Liver (tissue), 9 donors: Measurements from ENCODE around the gene C14orf119. TPM values are rescaled to one million over a fixed set of nuclear protein-coding genes. Genes with fewer than 3 reads are reported as not detected.
A peak's percentile ranks its signal among the peaks of the same experiment; 100 is the strongest.

ENCODE experiments used
- DNase-seq: peaks from one replicate; pipeline ENCODE4 v3.0.0-alpha.2; 2017; ENCODE audit warnings: low spot score
- H3K27ac ChIP-seq, 2 donors: one replicate each; pipeline ENCODE4 v1.7.0; 2013; ENCODE audit warnings: inconsistent platforms in 2 of 2, low read length in 2 of 2, control low read depth in 1 of 2, low read depth in 1 of 2, mild to moderate bottlenecking in 1 of 2
- H3K27me3 ChIP-seq, 4 donors: one replicate each; pipeline versions ENCODE4 v1.6.1 to v1.7.0; 2013; ENCODE audit warnings: low read length in 3 of 4, inconsistent platforms in 1 of 4, mild to moderate bottlenecking in 1 of 4, moderate library complexity in 1 of 4; ENCODE audit not compliant: control insufficient read depth in 4 of 4, insufficient read depth in 4 of 4
- H3K36me3 ChIP-seq, 4 donors: one replicate each; pipeline versions ENCODE4 v1.6.1 to v1.7.0; 2013; ENCODE audit warnings: low read length in 3 of 4, mild to moderate bottlenecking in 3 of 4, low read depth in 1 of 4, moderate library complexity in 1 of 4; ENCODE audit not compliant: control insufficient read depth in 4 of 4, insufficient read depth in 3 of 4
- H3K4me1 ChIP-seq, 4 donors: one replicate each; pipeline versions ENCODE4 v1.6.1 to v1.7.0; 2013; ENCODE audit warnings: low read length in 3 of 4, mild to moderate bottlenecking in 3 of 4, moderate library complexity in 1 of 4; ENCODE audit not compliant: control insufficient read depth in 4 of 4, insufficient read depth in 4 of 4
- H3K4me3 ChIP-seq, 3 donors: one replicate each; pipeline versions ENCODE4 v1.6.1 to v1.7.0; 2013; ENCODE audit warnings: low read length in 3 of 3, control low read depth in 1 of 3, low read depth in 1 of 3, mild to moderate bottlenecking in 1 of 3
- H3K9ac ChIP-seq, 2 donors: one replicate each; pipeline ENCODE4 v1.7.0; 2013; ENCODE audit warnings: low read length in 2 of 2, mild to moderate bottlenecking in 2 of 2, moderate library complexity in 2 of 2, control low read depth in 1 of 2, low read depth in 1 of 2
- H3K9me3 ChIP-seq, 4 donors: one replicate each; pipeline versions ENCODE4 v1.6.1 to v1.7.0; 2013; ENCODE audit warnings: low read length in 3 of 4; ENCODE audit not compliant: control insufficient read depth in 4 of 4
- ATF3 ChIP-seq: IDR thresholded peaks from 2 replicates; pipeline ENCODE4 v1.6.1; 2016; ENCODE audit warnings: antibody characterized with exemption
- CTCF ChIP-seq: fragments of 150-350 bp; IDR thresholded peaks from 2 replicates; pipeline ENCODE4 v1.5.1; 2017; ENCODE audit warnings: improper control_type of control experiment, low read depth, low read length; ENCODE audit not compliant: missing input control
- EGR1 ChIP-seq, 2 donors: IDR thresholded peaks; 2 replicates each; pipeline ENCODE4 v1.6.1; 2016 to 2018; ENCODE audit warnings: antibody characterized with exemption in 2 of 2, low read depth in 2 of 2
- FOXA2 ChIP-seq: IDR thresholded peaks from 2 replicates; pipeline ENCODE4 v1.6.1; 2016; ENCODE audit warnings: antibody characterized with exemption
- GABPA ChIP-seq, 2 donors: IDR thresholded peaks in 1 of 2; conservative IDR thresholded peaks in 1 of 2; 2 replicates each; pipeline ENCODE4 v1.6.1; 2016; ENCODE audit warnings: antibody characterized with exemption in 2 of 2, mild to moderate bottlenecking in 1 of 2, moderate library complexity in 1 of 2
- HNF4A ChIP-seq, 2 donors: conservative IDR thresholded peaks; 2 replicates each; pipeline ENCODE4 v1.6.1; 2016; ENCODE audit warnings: antibody characterized with exemption in 2 of 2, mild to moderate bottlenecking in 2 of 2
- HNF4G ChIP-seq: IDR thresholded peaks from 2 replicates; pipeline ENCODE4 v1.6.1; 2016; ENCODE audit warnings: antibody characterized with exemption
- JUND ChIP-seq, 2 donors: IDR thresholded peaks; 2 replicates each; pipeline ENCODE4 v1.6.1; 2016; ENCODE audit warnings: antibody characterized with exemption in 2 of 2
- NR2F2 ChIP-seq: IDR thresholded peaks from 2 replicates; pipeline ENCODE4 v1.6.1; 2016; ENCODE audit warnings: antibody characterized with exemption
- RAD21 ChIP-seq, 2 donors: IDR thresholded peaks; 2 replicates each; pipeline ENCODE4 v1.6.1; 2016; ENCODE audit warnings: antibody characterized with exemption in 2 of 2, mild to moderate bottlenecking in 2 of 2
- REST ChIP-seq: IDR thresholded peaks from 2 replicates; pipeline ENCODE4 v1.6.1; 2016; ENCODE audit warnings: antibody characterized with exemption, mild to moderate bottlenecking
- RXRA ChIP-seq, 2 donors: IDR thresholded peaks; 2 replicates each; pipeline ENCODE4 v1.6.1; 2017 to 2018; ENCODE audit warnings: antibody characterized with exemption in 2 of 2, mild to moderate bottlenecking in 1 of 2
- SP1 ChIP-seq: IDR thresholded peaks from 2 replicates; pipeline ENCODE4 v1.6.1; 2018; ENCODE audit warnings: antibody characterized with exemption, mild to moderate bottlenecking
- YY1 ChIP-seq: IDR thresholded peaks from 2 replicates; pipeline ENCODE4 v1.6.1; 2016; ENCODE audit warnings: antibody characterized with exemption, mild to moderate bottlenecking
- whole genome bisulfite sequencing: extraction: QIAGEN DNeasy Blood & Tissue Kit; methylation state at CpG from one replicate; pipeline ENCODE4 v1.1.7; 2013; 5-methylcytosine and 5-hydroxymethylcytosine counted together
- polyA plus RNA-seq, 2 donors: library from polyadenylated mRNA; stranded (reverse) in 1 of 2; unstranded in 1 of 2; fragments of 200-250 nt in 1 of 2; fragments of >200 nt in 1 of 2; fragmentation: Nextera tagmentation in 1 of 2; extraction: Ambion mirVana in 1 of 2; gene quantifications; one replicate each; pipeline versions ENCODE4 v1.2.1 to v1.2.3, GENCODE V29; 2013 to 2015
- total RNA-seq, 2 donors: library from RNA; depleted of rRNA; stranded (reverse); fragments of >200 nt; gene quantifications; one replicate each; pipeline ENCODE4 v1.2.3, GENCODE V29; 2014
- donor health status: healthy.
- donor health status: healthy.
- donor health status: healthy.
- donor health status: healthy.
- donor health status: healthy.

C14orf119 gene
- total and polyA plus RNA-seq, 4 donors: 9.0 to 27.1 (median 17.7) TPM

GRCh38 chr14:23076785-23077408 lies 18.4 kb upstream of the C14orf119 start:
- H3K9me3 ChIP-seq: no peaks in the 10 kb centered on the region
- H3K27me3 ChIP-seq: no peaks in the 10 kb centered on the region
- no peak overlapping the region for H3K9ac ChIP-seq
- H3K27ac ChIP-seq: no peak overlapping the region
- H3K4me1 ChIP-seq: peaks cover 2 to 9% (median 6%) of the 10 kb centered on the region in 4 donors
- H3K4me3 ChIP-seq: no peak overlapping the region
- H3K36me3 ChIP-seq: peaks cover 8 to 76% (median 65%) of the 10 kb centered on the region in 4 donors
- no peak for DNase-seq
- TF ChIP-seq RAD21 (IDR thresholded peaks at IDR 0.05): peak; percentile 57 to 67
- peak; percentile 21 for TF ChIP-seq YY1
- peak; percentile 44 for TF ChIP-seq CTCF
- no peak for TF ChIP-seq HNF4G
- 66% methylated on average over 5 of the region's 5 CpGs for WGBS

- WGBS: 82% methylated on average over 5 of the region's 5 CpGs
- Histone ChIP-seq H3K4me3 (no peak overlapping the region), H3K4me1 (peaks cover 0 to under 1% (median 0%) of the 10 kb centered on the region in 4 donors), H3K27me3 (no peaks in the 10 kb centered on the region), H3K9me3 (no peaks in the 10 kb centered on the region), H3K27ac (peak overlapping the region in 1 of 2 donors; percentile 26), H3K9ac (no peak overlapping the region), H3K36me3 (peaks cover 8 to 74% (median 64%) of the 10 kb centered on the region in 4 donors)
- TF ChIP-seq GABPA (IDR thresholded peaks at IDR 0.05 in 1 of 2, conservative IDR thresholded peaks at IDR 0.05 in 1 of 2) (no peak), RXRA (IDR thresholded peaks at IDR 0.05) (no peak), NR2F2 (no peak), SP1 (no peak), HNF4G (no peak), YY1 (no peak), RAD21 (IDR thresholded peaks at IDR 0.05) (no peak), ATF3 (no peak), REST (no peak), EGR1 (IDR thresholded peaks at IDR 0.05; ENCODE audit: low read depth in 2 of 2) (no peak)
- DNase-seq: no peak
Measured at GRCh38 chr14:23077962-23078361, 17.3 kb upstream of the C14orf119 start.

- no peak overlapping the region for H3K9ac ChIP-seq
- peaks cover 8 to 78% (median 65%) of the 10 kb centered on the region in 4 donors for H3K36me3 ChIP-seq
- no peak for DNase-seq
- H3K9me3 ChIP-seq: no peaks in the 10 kb centered on the region
- H3K27ac ChIP-seq: peak overlapping the region in 1 of 2 donors; percentile 26
- WGBS: 26% methylated on average over 2 of the region's 2 CpGs
- H3K4me1 ChIP-seq: no peaks in the 10 kb centered on the region
- H3K4me3 ChIP-seq: no peak overlapping the region
- no peaks in the 10 kb centered on the region for H3K27me3 ChIP-seq
- peak in 1 of 2 donors; percentile 60 for TF ChIP-seq JUND (IDR thresholded peaks at IDR 0.05)
- peak; percentile 48 for TF ChIP-seq NR2F2
- TF ChIP-seq EGR1 (IDR thresholded peaks at IDR 0.05; ENCODE audit: low read depth in 2 of 2): no peak
- no peak for TF ChIP-seq CTCF
- TF ChIP-seq REST: no peak
- no peak for TF ChIP-seq FOXA2
- peak in 1 of 2 donors; percentile 72 for TF ChIP-seq RXRA (IDR thresholded peaks at IDR 0.05)
- peak; percentile 20 for TF ChIP-seq YY1
- TF ChIP-seq HNF4A (conservative IDR thresholded peaks at IDR 0.05): peak in 1 of 2 donors; percentile 60
Measured at GRCh38 chr14:23078692-23079116, 16.6 kb upstream of the C14orf119 start.
